Kidney epithelial cell (primary cell): Measurements from ENCODE around the gene NUDT19. TPM values are rescaled to one million over a fixed set of nuclear protein-coding genes. Genes with fewer than 3 reads are reported as not detected.

Source experiments
- DNase-seq: peaks from one replicate; pipeline ENCODE4 v3.0.0-alpha.2; 2010; ENCODE audit warnings: low read depth
- H3K27me3 ChIP-seq: 2 replicates; pipeline ENCODE4 v1.6.0; 2011; ENCODE audit warnings: low read length; ENCODE audit not compliant: control insufficient read depth, insufficient read depth
- H3K36me3 ChIP-seq: 2 replicates; pipeline ENCODE4 v1.5.1; 2011; ENCODE audit warnings: low read length; ENCODE audit not compliant: control insufficient read depth, insufficient read depth
- H3K4me3 ChIP-seq: 2 replicates; pipeline ENCODE4 v1.5.1; 2011; ENCODE audit warnings: low read depth, mild to moderate bottlenecking, control low read depth, low read length
- total RNA-seq: library from RNA; depleted of rRNA; stranded (reverse); fragments of >200 nt; gene quantifications from 2 replicates; pipeline ENCODE4 v1.2.3, GENCODE V29; 2015
- TF ChIP-seq, protein P1 (sequence below): IDR thresholded peaks from 2 replicates; pipeline ENCODE4 v1.5.1; 2011; ENCODE audit warnings: mild to moderate bottlenecking, moderate library complexity, low read length, control low read depth, inconsistent platforms; ENCODE audit not compliant: insufficient read depth, poor library complexity, severe bottlenecking

The NUDT19 gene
- total RNA-seq, result 12.8 and 17.1 TPM in 2 replicates

DNA sequence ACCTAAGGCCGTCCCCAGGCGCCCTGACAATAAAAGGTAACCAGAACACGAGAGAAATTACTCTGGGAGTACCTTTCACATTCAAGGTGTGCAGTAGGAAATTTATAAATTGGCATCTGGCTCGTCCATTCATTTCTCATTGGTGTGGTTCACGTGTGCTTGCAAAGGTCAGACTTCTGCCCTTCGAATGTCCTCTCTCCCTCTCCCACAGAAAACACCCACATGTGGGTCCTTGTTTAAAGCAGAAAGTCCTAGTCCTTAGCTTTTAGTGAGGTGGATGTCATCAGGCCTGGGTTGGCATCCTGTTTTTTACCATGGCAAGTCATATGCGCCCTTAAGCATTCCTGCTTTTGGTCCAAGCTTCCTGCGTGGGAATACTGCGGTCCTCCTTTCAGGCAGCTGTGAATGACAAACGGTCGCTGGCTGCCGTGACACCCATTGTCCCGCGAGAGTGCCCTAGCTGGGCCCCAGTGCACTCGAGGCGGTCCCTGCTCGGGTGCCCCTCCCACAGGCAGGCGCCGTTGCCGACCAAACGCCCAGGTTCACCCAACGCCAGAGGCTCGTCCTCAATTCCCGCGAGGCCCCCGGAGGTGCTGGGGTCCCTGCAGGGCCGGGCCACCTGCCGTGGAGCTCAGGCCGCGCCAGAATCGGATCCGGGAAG lies at the start of gene NUDT19:
Gene NUDT19, plus strand, starts transcription at position 531 of the 661 bp plus-strand sequence. CDS start 140 bp downstream, outside the sequence.
- TF ChIP-seq, protein P1, sequence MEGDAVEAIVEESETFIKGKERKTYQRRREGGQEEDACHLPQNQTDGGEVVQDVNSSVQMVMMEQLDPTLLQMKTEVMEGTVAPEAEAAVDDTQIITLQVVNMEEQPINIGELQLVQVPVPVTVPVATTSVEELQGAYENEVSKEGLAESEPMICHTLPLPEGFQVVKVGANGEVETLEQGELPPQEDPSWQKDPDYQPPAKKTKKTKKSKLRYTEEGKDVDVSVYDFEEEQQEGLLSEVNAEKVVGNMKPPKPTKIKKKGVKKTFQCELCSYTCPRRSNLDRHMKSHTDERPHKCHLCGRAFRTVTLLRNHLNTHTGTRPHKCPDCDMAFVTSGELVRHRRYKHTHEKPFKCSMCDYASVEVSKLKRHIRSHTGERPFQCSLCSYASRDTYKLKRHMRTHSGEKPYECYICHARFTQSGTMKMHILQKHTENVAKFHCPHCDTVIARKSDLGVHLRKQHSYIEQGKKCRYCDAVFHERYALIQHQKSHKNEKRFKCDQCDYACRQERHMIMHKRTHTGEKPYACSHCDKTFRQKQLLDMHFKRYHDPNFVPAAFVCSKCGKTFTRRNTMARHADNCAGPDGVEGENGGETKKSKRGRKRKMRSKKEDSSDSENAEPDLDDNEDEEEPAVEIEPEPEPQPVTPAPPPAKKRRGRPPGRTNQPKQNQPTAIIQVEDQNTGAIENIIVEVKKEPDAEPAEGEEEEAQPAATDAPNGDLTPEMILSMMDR, result no peak
- no peaks in the 10 kb centered on the region for H3K27me3 ChIP-seq
- H3K36me3 ChIP-seq, result peaks cover 2% of the 10 kb centered on the region
- no peak for DNase-seq
- peak within 1 kb of the TSS; percentile 41 for H3K4me3 ChIP-seq

GRCh38 chr19:32642771-32643170 lies 48.9 kb upstream of the NUDT19 start:
- TF ChIP-seq, protein P1, result no peak
- Histone ChIP-seq H3K4me3 (no peak overlapping the region), H3K27me3 (no peaks in the 10 kb centered on the region), H3K36me3 (peaks cover 2% of the 10 kb centered on the region)
- DNase-seq, result no peak

- no peak for DNase-seq
- TF ChIP-seq, protein P1, result no peak
- Histone ChIP-seq H3K27me3 (no peaks in the 10 kb centered on the region), H3K4me3 (no peak overlapping the region), H3K36me3 (peaks cover 4% of the 10 kb centered on the region)
Measured at GRCh38 chr19:32646556-32646955, 45.1 kb upstream of the NUDT19 start.

GRCh38 chr19:32647361-32647760 lies 44.3 kb upstream of the NUDT19 start:
- Histone ChIP-seq H3K36me3 (peaks cover 4% of the 10 kb centered on the region), H3K27me3 (no peaks in the 10 kb centered on the region), H3K4me3 (no peak overlapping the region)
- DNase-seq, result no peak
- TF ChIP-seq, protein P1, result no peak

DNA sequence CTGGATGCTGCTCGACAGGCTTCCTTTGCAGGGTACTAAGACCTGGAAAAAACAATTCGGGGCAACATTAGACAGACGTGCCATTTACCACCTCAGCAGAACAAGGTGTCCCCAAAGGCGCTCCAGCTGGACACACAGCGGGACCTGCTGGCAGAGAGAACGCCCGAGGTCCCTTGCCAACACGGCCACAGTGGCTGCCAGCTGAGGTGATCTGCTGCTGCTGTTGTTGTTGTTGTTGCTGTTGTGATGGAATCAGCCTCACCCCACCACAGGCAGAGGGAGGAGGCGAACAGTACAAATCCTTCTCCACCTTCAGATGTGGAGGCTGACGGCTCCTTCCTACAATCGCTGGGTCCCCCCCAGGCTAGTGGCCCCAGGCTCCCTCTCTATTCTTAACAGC lies 41.9 kb upstream of the NUDT19 start:
- no peak for DNase-seq
- TF ChIP-seq, protein P1, result no peak
- no peak overlapping the region for H3K4me3 ChIP-seq
- peaks cover 4% of the 10 kb centered on the region for H3K36me3 ChIP-seq
- H3K27me3 ChIP-seq, result no peaks in the 10 kb centered on the region

DNA sequence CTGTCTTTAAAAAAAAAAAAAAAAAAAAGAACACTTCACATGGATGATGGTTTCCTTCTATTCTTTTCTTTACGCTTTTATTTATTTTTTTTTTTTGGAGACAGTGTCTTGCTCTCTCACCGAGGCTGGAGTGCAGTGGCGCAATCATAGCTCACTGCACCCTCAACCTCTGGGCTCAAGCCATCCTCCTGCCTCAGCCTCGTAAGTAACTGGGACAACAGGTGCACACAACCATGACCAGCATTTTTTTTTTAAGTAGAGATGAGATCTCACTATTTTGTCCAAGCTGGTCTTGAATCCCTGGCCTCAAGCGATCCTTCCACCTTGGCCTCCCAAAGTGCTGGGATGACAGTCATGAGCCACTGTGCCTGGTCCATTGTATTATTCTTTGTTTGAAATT lies 41.0 kb upstream of the NUDT19 start:
- no peak for DNase-seq
- TF ChIP-seq, protein P1, result no peak
- H3K4me3 ChIP-seq, result no peak overlapping the region
- H3K27me3 ChIP-seq, result no peaks in the 10 kb centered on the region
- H3K36me3 ChIP-seq, result peaks cover 4% of the 10 kb centered on the region
